H1 (cell line): Measurements from ENCODE around the gene NUP210L. TPM values are rescaled to one million over a fixed set of nuclear protein-coding genes. Genes with fewer than 3 reads are reported as not detected.

Source experiments
- CHD1 ChIP-seq: IDR thresholded peaks from 2 replicates; pipeline ENCODE4 v1.6.1; 2012; ENCODE audit warnings: low read depth, low read length, improper control_type of control experiment
- USF2 ChIP-seq: IDR thresholded peaks from 2 replicates; pipeline ENCODE4 v1.6.1; 2011; ENCODE audit warnings: low read length, improper control_type of control experiment
- polyA plus RNA-seq, 7 experiments: library from polyadenylated mRNA; depleted of rRNA in 3 of 7; stranded (reverse) in 5 of 7; unstranded in 2 of 7; fragments of >200 nt in 5 of 7; fragments of 200-250 nt in 2 of 7; gene quantifications; 1 replicate in 5 of 7; 2 replicates in 1 of 7; 4 replicates in 1 of 7; pipeline versions ENCODE4 v1.2.1 to v1.2.3, GENCODE V29; 2011 to 2013; ENCODE audit warnings: missing spikeins in 2 of 7, mixed read lengths in 2 of 7
- total RNA-seq: library from RNA; stranded (reverse); fragmentation: NEBNext Ultra II Directional; extraction: Animal tissue kit (Norgen Biotek cat#: 25700); gene quantifications from 2 replicates; pipeline ENCODE4 v1.2.1, GENCODE V29; 2021

The NUP210L gene
- total and polyA plus RNA-seq, 2 of the 8 experiments (the other 6 are each of a cell fraction or from before 2014, with no cell fraction given): not detected

- TF ChIP-seq USF2 (no peak), CHD1 (no peak)
These were observed 203.7 kb downstream of the NUP210L start (continued) for GRCh38 chr1:153951183-153951582.
